ENCODE measurements around the gene PPFIA4.

The PPFIA4 gene

GRCh38 chr1:203126866-203127665 is 100.8 kb downstream of the PPFIA4 start:
- DNase-seq (ENCODE audit: extremely low spot score), result no peak
- POLR2A ChIA-PET, result interaction anchor here (0.7 to 1.1 kb wide), 2 partner anchors 9 to 18 kb away, joined by 3 to 4 read pairs; no protein-coding TSS in a partner anchor
- TF ChIP-seq NFRKB (IDR thresholded peaks at IDR 0.05) (no peak), TARDBP (IDR thresholded peaks at IDR 0.05) (no peak), LEF1 (IDR thresholded peaks at IDR 0.05; ENCODE audit: borderline replicate concordance) (no peak), PKNOX1 (IDR thresholded peaks at IDR 0.05) (no peak), SUZ12 (IDR thresholded peaks at IDR 0.05) (no peak), SP1 (IDR thresholded peaks at IDR 0.05) (no peak), CTBP1 (IDR thresholded peaks at IDR 0.05; ENCODE audit: borderline replicate concordance) (no peak), BHLHE40 (IDR thresholded peaks at IDR 0.05; ENCODE audit: borderline replicate concordance) (no peak), ZNF384 (IDR thresholded peaks at IDR 0.05) (no peak), FOXK2 (IDR thresholded peaks at IDR 0.05) (no peak), FOXA1 (IDR thresholded peaks at IDR 0.05) (no peak), FOXM1 (IDR thresholded peaks at IDR 0.05; ENCODE audit: borderline replicate concordance) (no peak), L3MBTL2 (conservative IDR thresholded peaks at IDR 0.05) (no peak), ELF4 (IDR thresholded peaks at IDR 0.05) (no peak), ARNT (IDR thresholded peaks at IDR 0.05) (no peak), HDGF (IDR thresholded peaks at IDR 0.05; ENCODE audit: borderline replicate concordance) (no peak)

GRCh38 chr1:203127666-203128430 is 101.6 kb downstream of the PPFIA4 start, which contains the start of gene ADORA1:
Gene ADORA1, plus strand, starts transcription at chr1:203127726. Its CDS starts 1,116 bp downstream, at chr1:203128842.
- peak; percentile 76 for DNase-seq (ENCODE audit: extremely low spot score)
- POLR2A ChIA-PET, result interaction anchor here (0.7 to 1.1 kb wide), 5 partner anchors 10 to 102 kb away, joined by 3 to 5 read pairs (median 4); partner anchors contain the start of gene PPFIA4
- CTCF ChIA-PET, result interaction anchor here (0.6 to 4.3 kb wide), 15 partner anchors 10 to 1479 kb away, joined by 3 to 22 read pairs (median 4); no protein-coding TSS in a partner anchor
- TF ChIP-seq TARDBP (IDR thresholded peaks at IDR 0.05) (no peak), ELF4 (IDR thresholded peaks at IDR 0.05) (no peak), SUZ12 (IDR thresholded peaks at IDR 0.05) (no peak), L3MBTL2 (conservative IDR thresholded peaks at IDR 0.05) (peak; percentile 63; the same call in 1 of the 2 replicates), PKNOX1 (IDR thresholded peaks at IDR 0.05) (no peak), SP1 (IDR thresholded peaks at IDR 0.05) (no peak), ZNF384 (IDR thresholded peaks at IDR 0.05) (no peak), NFRKB (IDR thresholded peaks at IDR 0.05) (no peak)

More at GRCh38 chr1:203126866-203127665, 100.8 kb downstream of the PPFIA4 start:
- CTCF ChIA-PET, result interaction anchor here (0.6 to 4.3 kb wide), 14 partner anchors 9 to 1478 kb away, joined by 3 to 22 read pairs (median 6); no protein-coding TSS in a partner anchor

GRCh38 chr1:203128431-203128715 is 102.1 kb downstream of the PPFIA4 start:
- POLR2A ChIA-PET, result interaction anchor here (0.7 to 1.0 kb wide), 3 partner anchors 20 to 102 kb away, joined by 3 to 5 read pairs (median 4); partner anchors contain the start of gene PPFIA4
- DNase-seq (ENCODE audit: extremely low spot score), result no peak
- no peak for TF ChIP-seq HDGF (IDR thresholded peaks at IDR 0.05; ENCODE audit: borderline replicate concordance)
- TF ChIP-seq FOXK2 (IDR thresholded peaks at IDR 0.05), result no peak
- no peak for TF ChIP-seq SUZ12 (IDR thresholded peaks at IDR 0.05)
- no peak for TF ChIP-seq NFRKB (IDR thresholded peaks at IDR 0.05)
- TF ChIP-seq FOXA1 (IDR thresholded peaks at IDR 0.05), result no peak
- TF ChIP-seq L3MBTL2 (conservative IDR thresholded peaks at IDR 0.05), result no peak
- TF ChIP-seq LEF1 (IDR thresholded peaks at IDR 0.05; ENCODE audit: borderline replicate concordance), result no peak
- no peak for TF ChIP-seq BHLHE40 (IDR thresholded peaks at IDR 0.05; ENCODE audit: borderline replicate concordance)
- TF ChIP-seq ARNT (IDR thresholded peaks at IDR 0.05), result no peak
- CTCF ChIA-PET, result interaction anchor here (0.7 to 4.3 kb wide), 13 partner anchors 10 to 141 kb away, joined by 3 to 22 read pairs (median 4); no protein-coding TSS in a partner anchor
